ENCODE results near the gene PPP2R3A.

The PPP2R3A gene

GRCh38 chr3:136197159-136197793, 231.7 kb downstream of the PPP2R3A start:
- no peak for TF ChIP-seq CTCF (IDR thresholded peaks at IDR 0.05; ENCODE audit: low read depth, low read length)
- no peak for DNase-seq (ENCODE audit: low read depth in 2 of 2)
- H3K4me3 ChIP-seq (replicated peaks in 1 of 2; ENCODE audit: low read depth in 2 of 2, low read length in 2 of 2): peak overlapping the region; percentile 79 to 87

Measured in cardiac fibroblast (primary cell).